Parathyroid adenoma (tissue), 2 donors: ENCODE data around the gene ELAVL4.

Source experiments
- H2AFZ ChIP-seq: fragments of 300-600 bp; sonication (generic); one replicate; pipeline ENCODE4 v1.7.0; 2017; ENCODE audit warnings: antibody characterized with exemption, mild to moderate bottlenecking
- H3K27ac ChIP-seq: fragments of 300-600 bp; sonication (generic); one replicate; pipeline ENCODE4 v1.7.0; 2017
- H3K27me3 ChIP-seq: fragments of 300-600 bp; sonication (generic); one replicate; pipeline ENCODE4 v1.7.0; 2017; ENCODE audit warnings: low read length; ENCODE audit not compliant: control insufficient read depth, insufficient read depth
- H3K36me3 ChIP-seq: fragments of 300-600 bp; sonication (generic); one replicate; pipeline ENCODE4 v1.7.0; 2017; ENCODE audit warnings: low read length; ENCODE audit not compliant: control insufficient read depth, insufficient read depth
- H3K4me1 ChIP-seq: fragments of 300-600 bp; sonication (generic); one replicate; pipeline ENCODE4 v1.7.0; 2017; ENCODE audit warnings: control low read depth
- H3K4me2 ChIP-seq: fragments of 300-600 bp; sonication (generic); one replicate; pipeline ENCODE4 v1.7.0; 2017; ENCODE audit warnings: low read length
- H3K4me3 ChIP-seq: fragments of 300-600 bp; sonication (generic); one replicate; pipeline ENCODE4 v1.7.0; 2017; ENCODE audit warnings: low read depth, low read length
- H3K79me2 ChIP-seq: fragments of 300-600 bp; sonication (generic); one replicate; pipeline ENCODE4 v1.7.0; 2017; ENCODE audit warnings: control low read depth
- H3K9ac ChIP-seq: fragments of 300-600 bp; sonication (generic); one replicate; pipeline ENCODE4 v1.7.0; 2017; ENCODE audit warnings: mild to moderate bottlenecking
- H3K9me3 ChIP-seq: fragments of 300-600 bp; sonication (generic); one replicate; pipeline ENCODE4 v1.7.0; 2017; ENCODE audit warnings: low read length; ENCODE audit not compliant: control insufficient read depth
- TF ChIP-seq, protein P1 (sequence below): fragments of 300-600 bp; sonication (generic); IDR thresholded peaks from one replicate; pipeline ENCODE4 v1.7.0; 2017; ENCODE audit warnings: antibody characterized with exemption, mild to moderate bottlenecking
- donor health status: primary hyperparathyroidism.

Gene ELAVL4

DNA sequence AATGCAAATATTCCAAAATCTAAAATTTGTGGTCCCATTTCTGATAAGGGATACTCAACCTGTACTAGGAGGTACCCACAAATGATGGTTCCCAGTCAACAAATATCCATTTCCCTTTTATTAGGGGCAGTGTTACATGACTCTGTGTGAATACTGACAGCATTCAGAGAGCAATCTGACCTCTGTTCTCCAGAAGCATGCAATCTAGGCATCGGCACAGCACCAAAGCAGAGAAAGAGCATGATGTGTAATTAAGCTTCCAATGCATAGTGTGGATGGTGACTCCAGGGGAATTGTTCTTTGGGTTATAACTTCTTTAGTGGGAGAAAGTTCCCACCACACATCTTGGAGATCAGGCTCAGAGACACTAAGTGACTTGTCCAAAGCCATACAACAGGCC is 71.6 kb downstream of the ELAVL4 start:
- no peaks in the 10 kb centered on the region for H3K4me1 ChIP-seq
- H3K27ac ChIP-seq = no peak overlapping the region
- no peak overlapping the region for H2AFZ ChIP-seq
- H3K9ac ChIP-seq = no peak overlapping the region
- no peaks in the 10 kb centered on the region for H3K27me3 ChIP-seq
- H3K36me3 ChIP-seq = no peaks in the 10 kb centered on the region
- H3K79me2 ChIP-seq = no peaks in the 10 kb centered on the region
- TF ChIP-seq, protein P1, sequence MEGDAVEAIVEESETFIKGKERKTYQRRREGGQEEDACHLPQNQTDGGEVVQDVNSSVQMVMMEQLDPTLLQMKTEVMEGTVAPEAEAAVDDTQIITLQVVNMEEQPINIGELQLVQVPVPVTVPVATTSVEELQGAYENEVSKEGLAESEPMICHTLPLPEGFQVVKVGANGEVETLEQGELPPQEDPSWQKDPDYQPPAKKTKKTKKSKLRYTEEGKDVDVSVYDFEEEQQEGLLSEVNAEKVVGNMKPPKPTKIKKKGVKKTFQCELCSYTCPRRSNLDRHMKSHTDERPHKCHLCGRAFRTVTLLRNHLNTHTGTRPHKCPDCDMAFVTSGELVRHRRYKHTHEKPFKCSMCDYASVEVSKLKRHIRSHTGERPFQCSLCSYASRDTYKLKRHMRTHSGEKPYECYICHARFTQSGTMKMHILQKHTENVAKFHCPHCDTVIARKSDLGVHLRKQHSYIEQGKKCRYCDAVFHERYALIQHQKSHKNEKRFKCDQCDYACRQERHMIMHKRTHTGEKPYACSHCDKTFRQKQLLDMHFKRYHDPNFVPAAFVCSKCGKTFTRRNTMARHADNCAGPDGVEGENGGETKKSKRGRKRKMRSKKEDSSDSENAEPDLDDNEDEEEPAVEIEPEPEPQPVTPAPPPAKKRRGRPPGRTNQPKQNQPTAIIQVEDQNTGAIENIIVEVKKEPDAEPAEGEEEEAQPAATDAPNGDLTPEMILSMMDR = no peak
- no peaks in the 10 kb centered on the region for H3K9me3 ChIP-seq
- no peak overlapping the region for H3K4me2 ChIP-seq
- H3K4me3 ChIP-seq = no peak overlapping the region

DNA sequence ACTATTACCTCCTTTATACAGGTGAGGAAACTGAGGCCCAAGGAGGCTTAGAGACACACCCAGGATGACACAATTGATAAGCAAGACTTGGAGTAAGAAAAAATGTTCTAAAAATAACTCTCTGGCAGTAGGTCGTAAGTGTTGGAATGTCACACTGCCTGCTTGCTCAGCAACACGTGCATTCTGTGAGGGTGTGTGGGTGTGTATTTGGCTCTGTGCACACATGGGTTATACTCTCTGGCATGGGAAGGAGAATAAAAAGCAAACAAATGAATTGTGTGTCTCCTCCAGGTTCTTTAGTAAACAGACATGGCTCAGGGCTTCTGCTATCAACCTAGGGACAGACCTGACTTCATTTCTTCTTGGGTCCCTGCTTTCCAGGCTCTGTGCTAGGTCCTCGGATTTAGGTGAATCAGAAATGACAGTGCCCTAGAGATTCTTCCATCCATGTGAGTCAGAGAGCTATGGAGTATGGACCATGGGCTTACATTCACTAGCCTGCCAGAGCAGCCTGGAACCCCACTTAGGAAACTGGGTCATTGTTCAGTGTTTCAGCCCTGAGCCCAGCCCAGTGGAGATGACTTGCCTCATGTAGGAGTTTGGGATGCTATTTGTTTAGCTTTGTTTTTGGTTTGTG is 72.4 kb downstream of the ELAVL4 start:
- H3K9me3 ChIP-seq = no peaks in the 10 kb centered on the region
- no peaks in the 10 kb centered on the region for H3K4me1 ChIP-seq
- H3K4me3 ChIP-seq = no peak overlapping the region
- no peaks in the 10 kb centered on the region for H3K79me2 ChIP-seq
- no peaks in the 10 kb centered on the region for H3K27me3 ChIP-seq
- no peak overlapping the region for H3K4me2 ChIP-seq
- no peak overlapping the region for H3K27ac ChIP-seq
- no peaks in the 10 kb centered on the region for H3K36me3 ChIP-seq
- TF ChIP-seq, protein P1 = no peak
- no peak overlapping the region for H3K9ac ChIP-seq
- H2AFZ ChIP-seq = no peak overlapping the region

DNA sequence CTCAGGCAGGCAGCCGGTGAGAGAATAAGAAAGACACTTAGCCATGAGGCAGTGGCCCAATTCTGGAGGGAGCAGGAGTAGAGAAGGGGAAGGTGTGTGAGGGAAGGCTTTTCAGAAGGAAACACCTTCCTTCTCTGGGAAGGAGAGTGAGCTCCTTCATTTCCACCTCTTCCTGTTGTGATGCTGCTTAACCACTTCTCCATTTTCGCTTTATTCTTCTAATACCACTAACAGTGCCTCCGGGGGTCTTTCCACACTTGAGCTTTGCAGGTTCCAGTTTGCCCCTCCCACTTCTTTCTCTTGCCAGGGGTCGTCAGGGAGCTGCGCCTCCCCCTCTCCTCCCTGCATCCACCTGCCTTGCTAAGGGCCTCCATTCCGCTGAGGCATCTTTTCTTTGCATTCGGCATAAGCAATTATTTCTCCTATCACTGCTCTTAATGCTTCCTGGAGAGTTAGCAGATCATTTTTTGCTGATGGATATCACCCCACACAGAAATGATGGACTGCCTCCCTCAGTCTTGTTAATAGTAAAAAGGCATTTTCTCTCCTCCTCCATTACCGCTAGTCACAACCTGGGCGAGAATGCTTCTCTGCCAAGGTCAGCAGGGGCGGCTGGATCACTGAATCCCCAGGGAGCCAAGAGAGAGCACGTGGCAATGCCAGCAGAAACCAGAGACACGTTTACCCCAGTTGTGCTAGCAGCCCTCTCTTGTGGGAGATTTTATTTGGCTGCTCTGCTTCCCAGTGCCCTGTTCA is 74.8 kb downstream of the ELAVL4 start:
- no peak overlapping the region for H2AFZ ChIP-seq
- no peaks in the 10 kb centered on the region for H3K9me3 ChIP-seq
- no peaks in the 10 kb centered on the region for H3K79me2 ChIP-seq
- H3K4me1 ChIP-seq = no peaks in the 10 kb centered on the region
- no peaks in the 10 kb centered on the region for H3K27me3 ChIP-seq
- no peak overlapping the region for H3K4me3 ChIP-seq
- no peak overlapping the region for H3K27ac ChIP-seq
- H3K9ac ChIP-seq = no peak overlapping the region
- no peak overlapping the region for H3K4me2 ChIP-seq
- no peaks in the 10 kb centered on the region for H3K36me3 ChIP-seq
- TF ChIP-seq, protein P1 = no peak

DNA sequence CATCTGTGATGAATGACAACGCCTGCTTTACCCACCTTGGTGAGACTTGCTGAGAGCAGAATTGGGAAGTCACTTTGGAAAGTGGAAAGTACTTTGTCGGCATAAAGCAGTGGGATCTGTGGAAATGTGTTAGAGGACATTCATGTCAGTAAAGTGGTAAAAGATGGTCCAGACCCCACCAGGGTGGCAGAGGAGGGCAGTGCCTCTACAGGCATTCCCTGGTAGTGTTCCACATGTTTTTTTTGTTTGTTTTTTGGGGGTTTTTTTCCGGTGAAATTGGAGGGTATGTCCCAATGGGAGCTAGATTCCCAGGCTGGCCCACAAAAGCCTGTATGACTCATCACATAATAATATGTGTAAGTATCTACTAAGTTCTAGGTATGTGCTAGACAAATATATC is 80.6 kb downstream of the ELAVL4 start:
- H3K79me2 ChIP-seq = no peaks in the 10 kb centered on the region
- H3K9ac ChIP-seq = no peak overlapping the region
- H3K4me2 ChIP-seq = no peak overlapping the region
- no peaks in the 10 kb centered on the region for H3K4me1 ChIP-seq
- TF ChIP-seq, protein P1 = no peak
- H3K36me3 ChIP-seq = no peaks in the 10 kb centered on the region
- no peak overlapping the region for H3K4me3 ChIP-seq
- H3K9me3 ChIP-seq = no peaks in the 10 kb centered on the region
- no peak overlapping the region for H3K27ac ChIP-seq
- H3K27me3 ChIP-seq = no peaks in the 10 kb centered on the region
- no peak overlapping the region for H2AFZ ChIP-seq
